Head of caudate nucleus (tissue), 42 donors: ENCODE measurements around the gene TOB2.
A peak's percentile ranks its signal among the peaks of the same experiment; 100 is the strongest.

Experiments
- DNase-seq, 42 donors: peaks; one replicate each; pipeline versions ENCODE4 v3.0.0 to v3.0.0-alpha.2; 2020 to 2021; ENCODE audit warnings: mixed read lengths in 7 of 42
- intact Hi-C: fragments of 100-400 bp; cut with DNase I; formaldehyde crosslinking; loops from one replicate; pipeline ENCODE4 v1.15.0; 2022

The TOB2 gene

GRCh38 chr22:41446639-41447434, at the start of gene TOB2:
Gene TOB2 (minus strand): TSS chr22:41446801. CDS start chr22:41437345, 9,456 bp downstream.
- peak; percentile 91 to 99 (median 97) for DNase-seq
- intact Hi-C loops = no loop called here

DNA sequence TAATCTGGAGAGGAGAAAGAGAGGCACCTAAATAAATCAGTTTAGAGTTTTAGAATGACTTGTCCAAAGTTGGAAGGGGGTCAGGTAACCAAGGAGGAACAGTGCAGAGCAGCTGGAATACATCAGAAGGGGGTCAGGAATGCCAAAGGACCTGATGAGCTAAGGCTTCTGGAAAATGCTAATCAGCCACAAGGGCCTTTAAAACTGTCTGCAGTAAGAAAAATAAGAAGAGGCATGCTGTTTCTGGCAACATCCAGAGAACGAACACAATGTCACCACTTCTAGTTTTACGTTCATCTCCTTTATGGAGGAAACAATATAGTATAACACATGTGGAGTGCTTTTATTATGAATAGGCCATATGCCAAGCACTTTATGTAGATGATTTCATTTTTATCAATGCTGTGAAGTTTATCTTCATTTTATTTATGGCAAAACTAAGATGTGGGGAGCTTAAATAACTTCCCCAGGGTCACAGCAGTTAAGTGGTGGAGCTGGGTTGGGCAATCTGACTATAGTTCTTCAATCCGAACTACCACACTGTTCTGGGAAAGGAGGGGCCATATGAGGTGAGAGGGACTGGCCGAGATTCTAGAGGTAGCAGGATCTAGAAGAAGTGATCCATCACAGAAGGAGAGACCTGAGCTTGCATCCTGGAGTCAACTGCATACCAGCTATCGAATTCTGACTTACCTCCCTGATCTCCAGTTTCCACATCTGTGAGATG, 44.9 kb upstream of the TOB2 start:
- intact Hi-C loops = no loop called here
- DNase-seq = no peak

DNA sequence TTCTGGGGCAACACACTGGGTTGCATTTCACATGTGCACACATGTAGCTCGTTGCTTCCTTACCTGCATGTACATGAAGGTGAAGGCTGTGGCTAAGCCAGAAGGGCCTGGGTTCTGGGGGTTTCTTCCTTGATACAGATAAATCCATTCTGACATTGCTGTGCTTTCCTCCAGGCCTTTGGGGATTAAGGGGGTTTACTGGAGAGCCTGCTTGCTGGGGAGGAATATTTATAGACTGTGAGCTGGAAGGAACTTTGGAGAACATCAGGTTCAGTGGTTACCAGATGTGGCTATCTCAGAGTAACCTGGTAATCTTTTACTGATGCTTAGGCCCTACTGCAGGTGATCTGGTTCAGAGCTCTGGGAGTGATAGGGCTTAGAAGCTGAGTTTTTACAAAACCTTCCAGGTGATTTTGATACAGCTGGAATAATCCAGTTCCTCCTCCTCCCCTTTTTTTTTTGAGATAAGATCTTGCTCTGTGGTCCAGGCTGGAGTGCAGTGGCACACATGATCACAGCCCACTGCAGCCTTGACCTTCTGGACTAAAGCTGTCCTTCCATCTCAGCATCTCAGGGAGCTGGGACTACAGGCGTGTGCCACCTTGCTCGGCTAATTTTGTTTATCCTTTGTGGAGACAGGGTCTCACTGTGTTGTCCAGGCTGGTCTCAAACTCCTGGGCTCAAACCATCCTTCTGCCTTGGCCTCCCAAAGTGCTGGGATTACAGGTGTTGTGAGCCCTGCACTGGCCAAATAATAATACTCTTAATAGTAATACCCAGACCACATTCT, 42.2 kb upstream of the TOB2 start:
- intact Hi-C loops = no loop called here
- DNase-seq = no peak

- intact Hi-C loops = no loop called here
These were observed 41.5 kb upstream of the TOB2 start for GRCh38 chr22:41488076-41488475.

GRCh38 chr22:41487037-41487935, 40.7 kb upstream of the TOB2 start:
- intact Hi-C loops = no loop called here
- DNase-seq = no peak

More at GRCh38 chr22:41488076-41488475, 41.5 kb upstream of the TOB2 start:
- no peak for DNase-seq

DNA sequence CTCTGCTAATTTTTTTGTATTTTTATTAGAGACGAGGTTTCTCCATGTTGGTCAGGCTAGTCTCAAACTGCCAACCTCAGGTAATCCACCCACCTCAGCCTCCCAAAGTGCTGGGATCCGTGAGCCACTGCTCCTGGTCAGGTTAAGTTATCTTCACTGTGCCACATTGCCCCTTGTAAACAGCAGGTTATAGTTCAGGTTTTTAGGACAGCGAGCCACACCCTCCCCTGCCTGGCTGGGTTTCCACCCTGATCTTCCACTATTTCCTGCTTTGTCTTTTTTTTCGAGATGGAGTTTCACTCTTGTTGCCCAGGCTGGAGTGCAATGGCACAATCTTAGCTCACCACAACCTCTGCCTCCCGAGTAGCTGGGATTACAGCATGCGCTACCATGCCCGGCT, 38.4 kb upstream of the TOB2 start:
- intact Hi-C loops = no loop called here

DNA sequence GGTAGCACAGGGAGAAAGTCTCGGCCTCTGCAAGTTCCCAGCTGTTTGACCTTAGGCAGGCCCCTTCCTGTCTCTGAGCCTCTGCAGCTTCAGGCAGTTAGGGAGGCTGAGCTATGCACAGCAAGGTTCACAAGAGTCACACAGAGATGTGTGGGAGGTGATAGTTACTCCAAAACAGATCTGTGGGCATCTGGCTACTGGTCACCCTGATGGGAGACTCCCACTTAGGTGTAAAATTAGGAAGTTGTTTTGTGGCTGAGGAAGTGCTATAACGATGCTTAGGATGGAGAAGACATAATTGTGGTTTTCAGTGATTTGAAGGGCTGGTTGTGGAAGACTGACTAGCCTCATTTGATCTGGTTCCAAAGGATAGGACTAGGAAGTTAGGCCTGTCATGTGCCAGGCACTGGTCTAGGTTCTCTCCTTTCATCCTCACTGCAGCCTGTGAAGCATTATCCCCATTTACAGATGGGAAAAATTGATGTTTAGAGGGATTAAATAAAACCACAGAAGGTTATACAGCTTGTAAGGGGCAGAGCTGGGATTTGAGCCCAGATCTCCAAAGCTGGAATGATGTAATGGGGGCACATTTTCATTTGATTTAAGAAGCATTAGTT, 35.8 kb upstream of the TOB2 start:
- no peak for DNase-seq
- intact Hi-C loops = no loop called here

More for the DNA sequence above, 38.4 kb upstream of the TOB2 start:
- DNase-seq = no peak

DNA sequence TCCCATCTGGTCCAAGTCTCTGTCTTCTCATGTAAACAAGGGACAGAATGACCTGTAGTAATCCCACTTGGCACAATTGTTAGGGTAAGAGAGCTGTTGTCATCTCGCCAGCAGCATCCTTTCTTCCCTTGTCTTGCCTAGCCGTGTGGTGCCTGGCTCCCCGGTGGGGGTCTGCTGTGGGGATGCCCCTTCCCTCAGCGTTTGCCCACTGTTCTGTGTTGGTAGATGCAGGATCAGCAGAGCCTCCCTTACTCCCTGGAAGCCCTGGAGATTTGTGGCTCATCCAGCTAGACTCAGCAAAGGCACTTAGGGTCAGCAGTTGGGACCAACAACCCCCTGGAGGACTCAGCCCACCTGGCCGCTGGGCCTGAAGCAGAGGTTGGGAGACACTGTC, 35.3 kb upstream of the TOB2 start:
- DNase-seq = no peak
- intact Hi-C loops = no loop called here

DNA sequence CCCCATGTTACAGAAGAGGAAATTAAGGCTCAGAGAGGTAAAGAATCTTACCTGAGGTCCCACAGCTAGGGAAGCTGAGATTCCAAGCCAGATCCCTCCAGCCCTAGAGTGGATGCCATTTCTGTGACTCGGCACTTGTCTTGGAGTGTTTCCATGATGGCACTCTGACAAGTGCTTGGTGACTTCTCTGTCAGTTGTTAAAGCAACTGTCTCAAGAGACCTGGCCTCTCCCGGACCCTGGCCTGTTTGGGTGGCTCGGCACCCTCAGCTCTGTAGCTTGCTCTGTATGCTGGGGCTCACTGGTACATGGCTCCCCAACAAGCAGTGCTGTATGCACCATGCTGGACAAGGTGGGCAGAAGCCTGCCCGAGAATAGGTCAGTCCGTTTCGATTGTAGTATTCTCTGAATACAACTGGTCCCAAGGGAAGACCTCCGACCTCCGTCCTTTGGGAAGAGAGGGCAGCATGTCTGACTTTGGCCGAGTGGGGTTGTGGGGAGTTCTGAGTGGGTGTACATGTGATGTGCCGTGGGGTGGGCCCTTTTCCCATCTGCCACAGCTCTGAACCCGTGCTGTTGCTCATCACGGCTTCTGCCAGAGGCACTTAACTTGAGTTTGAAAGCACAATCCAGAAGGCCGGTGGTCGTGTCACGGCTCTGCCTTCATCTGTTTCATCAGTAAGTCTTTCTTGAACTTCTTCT, 34.7 kb upstream of the TOB2 start:
- DNase-seq = peak in 29 of 42 donors; percentile 11 to 71 (median 37)
- intact Hi-C loops = no loop called here

- intact Hi-C loops = no loop called here
- DNase-seq = peak in 11 of 42 donors; percentile 9 to 51 (median 23)
These were observed 33.8 kb upstream of the TOB2 start for GRCh38 chr22:41480397-41480735.

DNA sequence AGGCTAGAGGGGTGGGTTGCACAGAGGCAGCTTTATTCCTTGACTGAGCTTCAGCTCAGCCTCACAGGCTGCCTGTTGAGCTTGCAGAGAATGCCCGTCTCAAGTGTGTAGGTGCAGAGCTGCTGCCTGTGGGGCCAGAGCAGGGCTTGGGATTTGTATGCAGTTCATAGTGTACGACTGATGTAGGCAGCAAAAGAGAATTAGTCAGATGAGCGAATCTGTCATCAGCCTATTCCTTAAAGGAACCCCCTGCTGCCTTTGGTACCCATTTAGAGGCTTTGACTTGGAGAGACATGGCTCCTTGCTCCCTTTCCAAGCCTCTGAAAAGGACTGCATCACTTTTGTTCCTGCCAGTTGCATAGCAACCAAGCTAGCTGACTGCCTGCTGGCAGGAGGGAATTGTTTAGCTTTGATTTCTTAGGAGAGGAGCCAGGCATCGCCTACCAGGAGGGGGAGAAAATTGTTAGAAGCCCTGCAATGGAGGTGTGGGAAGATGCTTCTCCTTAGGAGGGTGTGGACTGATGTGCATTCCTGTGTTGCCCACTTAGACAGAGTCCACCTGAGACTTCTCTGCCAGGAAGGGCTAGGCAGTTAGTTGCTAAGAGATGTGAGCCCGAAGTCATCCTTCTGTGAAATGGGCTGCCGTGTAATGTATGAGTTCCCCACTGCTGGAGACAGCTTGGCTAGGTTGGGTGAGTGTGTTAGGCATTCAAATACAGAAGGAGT, 33.2 kb upstream of the TOB2 start:
- intact Hi-C loops = no loop called here
- DNase-seq = peak in 41 of 42 donors; percentile 26 to 92 (median 72)

DNA sequence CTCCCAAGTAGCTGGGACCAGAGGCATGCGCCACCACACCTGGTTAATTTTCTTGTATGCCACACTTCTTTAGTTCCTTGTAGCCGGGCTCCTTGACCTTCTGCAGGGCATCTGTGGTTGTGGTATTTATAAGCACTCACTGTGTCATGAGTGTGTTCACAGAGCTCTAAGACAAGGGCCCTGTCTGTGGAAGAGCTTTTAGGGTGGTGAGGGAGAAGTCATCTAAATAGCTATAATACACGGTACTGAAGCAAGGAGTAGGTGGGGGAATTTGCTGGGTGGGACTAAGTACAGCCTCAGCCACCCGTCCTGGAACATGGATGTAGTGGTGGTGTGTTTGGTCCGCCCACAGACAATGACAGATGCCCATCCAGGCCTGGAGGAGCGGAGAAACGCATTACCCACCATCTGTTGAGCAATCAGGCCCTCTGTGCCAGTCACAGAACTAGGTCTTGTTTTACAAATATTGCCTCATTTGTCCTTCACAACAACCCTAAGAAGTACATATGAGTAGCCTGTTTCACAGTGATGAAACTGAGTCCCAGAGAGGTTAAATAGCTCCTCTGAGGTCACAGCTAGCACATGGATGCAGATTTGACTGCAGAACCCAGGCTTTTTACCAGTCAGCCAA, 32.4 kb upstream of the TOB2 start:
- peak in 6 of 42 donors; percentile 10 to 60 (median 23) for DNase-seq
- intact Hi-C loops = no loop called here

GRCh38 chr22:41478473-41478872, 31.9 kb upstream of the TOB2 start:
- DNase-seq = no peak
- intact Hi-C loops = no loop called here

DNA sequence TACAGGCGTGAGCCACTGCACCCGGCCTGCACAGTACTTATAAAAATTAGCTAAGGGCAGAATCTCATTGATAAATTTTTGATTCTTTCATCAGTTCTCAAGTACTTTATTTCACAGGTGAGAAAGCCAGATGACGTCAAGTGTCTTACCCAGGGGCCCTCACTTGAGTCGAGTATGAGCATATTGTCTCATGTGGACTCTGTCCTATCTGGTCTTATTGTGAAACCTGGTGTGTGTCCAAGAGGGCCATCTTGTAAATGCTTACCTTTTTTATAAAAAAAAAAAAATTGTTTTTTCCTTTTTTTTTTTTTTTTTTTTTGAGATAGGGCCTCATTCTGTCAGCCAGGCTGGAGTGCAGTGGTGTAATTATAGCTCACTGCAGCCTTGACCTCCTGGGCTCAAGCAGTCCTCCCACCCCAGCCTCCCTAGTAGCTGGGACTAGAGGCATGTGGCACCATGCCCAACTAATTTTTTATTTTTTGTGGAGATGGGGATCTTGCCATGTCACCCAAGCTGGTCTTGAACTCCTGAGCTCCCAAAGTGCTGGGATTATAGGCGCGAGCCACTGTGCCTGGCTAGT, 28.4 kb upstream of the TOB2 start:
- no peak for DNase-seq
- intact Hi-C loops = no loop called here

DNA sequence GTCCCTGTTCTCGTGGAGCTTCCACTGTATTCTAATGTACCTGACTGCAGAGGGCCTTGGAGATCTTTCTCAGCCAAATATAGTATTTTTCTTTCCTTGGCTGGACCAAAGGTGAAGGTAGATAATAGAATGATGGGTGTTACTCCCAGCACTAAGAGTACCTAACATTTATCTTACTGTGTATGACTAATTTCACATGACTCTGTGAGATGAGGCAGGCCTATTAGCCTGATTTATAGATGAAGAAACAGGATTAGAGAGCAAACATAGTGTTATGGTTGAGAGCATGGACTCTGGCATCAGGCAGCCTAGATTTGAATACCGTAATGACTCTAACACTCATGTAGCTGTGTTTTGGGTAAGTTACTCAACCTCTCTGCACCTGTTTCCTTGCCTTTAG, 25.0 kb upstream of the TOB2 start:
- intact Hi-C loops = no loop called here
- no peak for DNase-seq

GRCh38 chr22:41470886-41471285, 24.3 kb upstream of the TOB2 start:
- no peak for DNase-seq
- intact Hi-C loops = no loop called here
